HS-5 (cell line): Measurements from ENCODE around the gene ACER1.
"Not testable (repeated sequence)": the region's sequence is repeated elsewhere in the genome, so short reads cannot be mapped to it uniquely, and the experiment has no call there.

Source experiments
- DNase-seq: peaks from one replicate; pipeline ENCODE4 v3.0.0-alpha.2; 2012; ENCODE audit warnings: low read depth

Gene ACER1

GRCh38 chr19:6355321-6356040, 22.1 kb upstream of the ACER1 start:
- not testable (repeated sequence) for DNase-seq

DNA sequence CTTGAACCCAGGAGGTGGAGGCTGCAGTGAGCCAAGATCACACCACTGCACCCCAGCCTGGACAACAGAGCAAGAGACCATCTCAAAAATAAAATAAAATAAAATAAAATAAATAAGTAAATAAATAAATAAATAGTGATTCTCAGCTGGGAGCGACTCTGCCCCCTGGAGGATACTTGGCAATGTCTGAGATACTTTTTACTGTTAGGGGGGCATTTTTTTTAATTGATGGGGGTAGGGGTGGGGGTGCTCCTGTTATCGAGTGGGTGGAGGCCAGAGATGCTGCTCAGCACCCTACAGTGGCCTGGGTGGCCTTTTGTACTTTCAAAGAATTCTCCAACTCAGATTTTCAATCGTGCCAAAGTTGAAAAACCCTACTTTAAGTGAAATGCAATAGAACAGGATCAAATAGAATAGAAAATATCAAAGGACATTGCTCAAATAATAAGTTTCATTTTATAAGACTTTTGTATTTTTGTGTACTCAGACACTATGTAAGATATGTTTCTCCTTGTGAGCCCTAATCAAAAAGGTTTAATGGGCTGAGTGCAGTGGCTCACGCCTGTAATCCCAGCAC, 20.8 kb upstream of the ACER1 start:
- no peak for DNase-seq

DNA sequence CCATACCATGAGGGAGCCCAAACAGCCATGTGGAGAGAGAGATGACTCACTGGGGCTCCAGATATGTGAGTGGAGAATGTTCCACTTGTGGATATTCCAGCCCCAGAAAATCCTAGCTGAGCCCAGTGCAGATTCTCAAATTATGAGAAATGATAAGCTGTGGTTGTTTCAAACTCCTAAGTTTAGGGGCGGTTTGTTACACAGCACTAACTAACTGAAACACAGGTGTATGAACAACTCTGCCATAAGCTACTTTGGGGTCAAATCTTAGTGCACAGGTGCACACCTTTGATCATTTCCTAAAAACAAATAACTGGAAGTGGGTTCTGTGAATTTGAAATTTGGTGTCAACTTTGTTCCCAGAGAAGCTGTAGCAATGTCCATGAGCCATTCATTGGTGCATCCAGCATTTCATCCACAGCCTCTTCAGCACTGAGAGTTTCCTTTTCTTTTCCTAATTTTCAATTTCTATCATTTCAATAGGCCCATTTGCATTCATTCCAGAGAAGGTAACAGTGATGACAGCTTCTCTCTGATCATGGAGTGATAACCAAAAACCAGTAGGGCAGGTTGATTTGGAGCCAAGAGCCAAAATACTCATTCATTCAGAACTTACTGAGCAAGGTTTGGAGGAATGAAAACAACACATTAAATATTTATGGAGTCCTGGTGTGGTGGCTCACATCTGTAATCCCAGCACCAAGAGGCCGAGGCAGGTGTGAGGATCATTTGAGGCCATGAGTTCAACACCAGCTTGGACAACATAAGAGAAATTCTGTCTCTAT, 19.2 kb upstream of the ACER1 start:
- no peak for DNase-seq

GRCh38 chr19:6350688-6351087, 17.3 kb upstream of the ACER1 start:
- no peak for DNase-seq

DNA sequence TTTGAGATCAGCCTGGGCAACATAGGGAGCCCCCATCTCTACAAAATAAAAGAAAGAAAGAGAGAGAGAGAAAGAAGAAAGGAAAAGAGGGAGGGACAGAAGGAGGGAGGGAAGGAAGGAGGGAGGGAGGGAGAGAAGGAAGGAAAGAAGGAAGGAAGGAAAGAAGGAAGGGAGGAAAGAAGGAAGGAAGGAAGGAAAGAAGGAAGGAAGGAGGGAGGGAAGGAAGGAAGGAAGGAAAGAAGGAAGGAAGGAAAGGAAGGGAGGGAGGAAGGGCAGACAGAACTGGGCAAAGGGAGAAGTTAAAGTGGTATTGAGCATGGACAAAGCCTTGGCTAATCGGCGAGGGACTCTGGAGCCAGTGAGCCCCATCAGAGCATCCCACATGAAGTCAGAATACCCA, 15.9 kb upstream of the ACER1 start:
- not testable (repeated sequence) for DNase-seq

GRCh38 chr19:6343462-6343861, 10.1 kb upstream of the ACER1 start:
- DNase-seq, result no peak

DNA sequence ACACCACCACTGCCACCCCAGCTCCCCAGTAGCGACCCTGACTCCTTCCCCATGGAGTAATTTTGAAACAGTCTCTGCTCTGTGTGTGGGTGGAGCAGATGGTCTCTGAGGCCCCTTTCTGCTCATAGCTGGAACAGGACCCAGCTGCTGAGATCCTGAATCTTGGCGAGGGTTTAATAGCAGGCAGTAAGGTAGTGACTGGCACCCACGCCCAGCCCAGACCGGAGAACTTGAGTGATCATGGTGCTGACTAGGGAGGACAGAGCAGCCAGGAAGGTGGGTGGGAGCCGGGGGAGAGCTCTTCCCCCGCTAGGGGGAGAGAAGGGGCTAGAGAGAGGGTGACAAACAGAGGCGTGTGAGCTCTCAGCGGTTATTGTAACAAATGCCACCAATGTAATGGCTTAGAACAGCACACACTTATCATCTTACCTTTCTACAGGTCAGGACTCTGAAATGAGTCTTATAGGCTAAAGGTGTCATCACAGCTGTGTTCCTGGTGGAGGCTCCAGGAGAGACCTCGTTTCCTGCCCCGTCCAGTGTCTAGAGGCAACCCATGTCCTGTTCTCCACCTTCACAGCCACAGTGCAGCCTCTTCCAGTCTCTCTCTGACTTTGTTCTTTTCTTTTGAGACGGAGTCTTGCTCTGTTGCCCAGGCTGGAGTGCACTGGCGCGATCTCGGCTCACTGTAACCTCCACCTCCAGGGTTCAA, 7.2 kb upstream of the ACER1 start:
- DNase-seq, result no peak

- DNase-seq, result no peak
These were observed 1.3 kb upstream of the ACER1 start for GRCh38 chr19:6334490-6335285.

DNA sequence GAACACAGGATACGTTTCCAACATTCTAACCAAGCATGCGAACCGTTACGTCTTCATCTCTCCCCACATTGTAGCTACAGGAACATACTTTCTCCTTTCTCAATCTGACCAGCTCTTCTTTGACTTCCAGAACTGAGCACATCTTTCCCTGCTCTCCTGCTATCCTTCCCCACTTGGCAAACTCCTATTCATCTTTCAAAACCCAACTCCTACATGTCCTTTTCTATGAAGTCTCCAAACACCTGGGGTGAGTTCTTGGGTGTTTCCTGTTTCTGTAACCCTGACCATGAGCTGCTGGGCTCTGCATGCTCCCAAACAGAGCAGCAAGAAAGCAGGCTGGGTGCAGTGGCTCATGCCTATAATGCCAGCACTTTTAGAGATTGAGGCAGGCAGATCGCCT, 6.6 kb downstream of the ACER1 start:
- DNase-seq, result no peak

DNA sequence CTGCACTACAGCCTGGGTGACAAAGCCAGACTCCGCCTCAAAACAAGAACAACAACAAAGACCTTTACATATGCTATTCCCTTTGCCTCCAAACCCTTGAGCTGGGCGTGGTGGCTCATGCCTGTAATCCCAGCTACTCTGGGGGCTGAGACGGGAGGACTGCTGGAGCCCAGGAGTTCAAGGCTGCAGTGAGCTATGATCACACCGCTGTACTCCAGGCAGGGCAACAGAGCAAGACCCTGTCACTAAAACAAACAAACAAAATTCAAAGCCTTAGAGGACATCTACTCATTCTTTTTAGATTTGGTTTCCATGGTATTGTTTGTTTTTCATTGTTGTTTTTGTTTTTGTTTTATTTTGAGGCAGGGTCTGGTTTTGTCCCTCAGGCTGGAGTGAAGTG, 7.8 kb downstream of the ACER1 start:
- DNase-seq, result no peak

DNA sequence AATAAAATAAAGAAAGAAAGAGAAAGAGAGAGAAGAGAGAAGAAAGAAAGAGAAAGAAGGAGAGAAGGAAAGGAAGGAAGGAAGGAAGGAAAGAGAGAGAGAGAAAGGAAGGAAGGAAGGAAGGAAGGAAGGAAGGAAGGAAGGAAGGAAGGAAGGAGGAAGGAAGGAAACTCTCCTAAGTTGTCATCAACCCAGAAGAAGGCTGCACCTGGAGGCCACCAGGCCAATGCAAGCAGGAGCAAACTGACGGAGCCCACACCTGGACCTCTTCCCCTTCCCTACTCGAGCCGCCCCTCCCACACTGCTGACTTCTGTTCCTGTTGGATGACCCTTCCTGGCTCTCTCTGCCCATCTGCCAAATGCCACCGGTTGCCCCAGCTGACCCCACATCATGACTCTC, 8.7 kb downstream of the ACER1 start:
- DNase-seq, result no peak

DNA sequence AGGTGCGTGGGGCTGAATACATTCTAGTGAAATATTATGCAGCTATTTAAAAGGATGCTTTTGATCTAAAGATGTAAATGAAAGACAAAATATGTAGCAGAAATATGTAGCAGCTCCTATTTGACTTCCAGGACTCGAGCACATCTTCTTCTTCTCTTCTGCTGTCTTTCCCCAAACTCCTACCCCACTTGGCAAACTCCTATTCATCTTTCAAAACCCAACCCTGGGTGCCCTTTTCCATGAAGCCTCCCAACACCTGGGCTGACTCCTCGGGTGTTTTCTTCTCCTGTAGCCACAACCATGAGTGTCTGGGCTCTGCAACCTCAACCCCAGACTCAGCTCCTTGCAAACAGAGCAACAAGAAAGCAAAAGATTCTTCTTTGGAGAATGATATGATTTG, 11.1 kb downstream of the ACER1 start:
- DNase-seq, result no peak

DNA sequence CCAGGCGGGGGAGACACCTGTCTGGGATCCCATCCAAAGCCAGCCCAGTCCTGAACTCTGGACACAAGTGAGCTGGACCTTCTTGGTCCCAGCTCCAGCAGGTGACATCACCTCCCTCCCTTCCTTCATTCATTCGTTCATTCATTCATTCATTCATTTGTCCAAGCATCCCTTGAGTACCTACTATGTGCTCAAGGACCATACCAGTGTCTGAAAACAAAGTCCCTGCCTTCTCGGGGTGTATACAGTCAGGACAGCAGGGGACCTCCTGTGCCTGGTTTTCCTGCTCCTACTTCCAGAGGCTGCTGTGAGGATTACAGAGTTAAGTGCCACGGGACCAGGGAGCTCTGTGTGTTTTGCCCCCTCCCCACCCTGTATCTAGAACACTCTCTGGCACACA, 14.0 kb downstream of the ACER1 start:
- DNase-seq, result no peak

DNA sequence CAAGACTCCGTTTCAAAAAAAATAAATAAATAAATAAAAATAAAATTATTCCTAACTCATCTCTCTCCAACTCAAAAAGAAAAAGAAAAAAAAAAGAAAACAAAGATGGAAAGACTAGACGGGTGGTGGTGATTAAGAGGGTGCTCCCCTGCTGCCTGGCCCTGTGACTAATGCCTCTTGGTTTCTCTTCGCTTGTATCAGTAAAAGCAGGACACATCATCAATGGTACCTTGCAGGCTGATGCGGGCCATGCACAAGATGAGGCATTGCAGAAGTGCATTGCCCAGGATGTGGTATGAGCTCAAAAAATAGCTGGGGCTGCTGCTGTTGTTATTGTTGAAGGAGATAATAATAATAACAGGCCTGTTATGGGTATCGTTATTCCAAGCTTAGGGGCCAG, 14.6 kb downstream of the ACER1 start:
- no peak for DNase-seq

DNA sequence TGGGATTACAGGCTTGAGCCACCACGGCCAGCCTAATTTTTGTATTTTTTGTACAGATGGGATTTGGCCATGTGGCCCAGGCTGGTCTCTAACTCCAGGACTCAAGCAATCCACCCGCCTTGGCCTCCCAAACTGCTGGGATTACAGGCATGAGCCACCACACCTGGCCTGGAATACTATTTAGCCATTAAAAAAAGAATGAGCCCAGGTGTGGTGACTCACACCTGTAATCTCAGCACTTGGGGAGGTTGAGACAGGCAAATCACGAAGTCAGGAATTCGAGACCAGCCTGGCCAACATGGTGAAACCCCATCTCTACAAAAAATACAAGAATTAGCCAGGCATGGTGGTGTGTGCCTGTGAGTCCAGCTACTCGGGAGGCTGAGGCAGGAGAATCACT, 17.8 kb downstream of the ACER1 start:
- DNase-seq, result not testable (repeated sequence)

DNA sequence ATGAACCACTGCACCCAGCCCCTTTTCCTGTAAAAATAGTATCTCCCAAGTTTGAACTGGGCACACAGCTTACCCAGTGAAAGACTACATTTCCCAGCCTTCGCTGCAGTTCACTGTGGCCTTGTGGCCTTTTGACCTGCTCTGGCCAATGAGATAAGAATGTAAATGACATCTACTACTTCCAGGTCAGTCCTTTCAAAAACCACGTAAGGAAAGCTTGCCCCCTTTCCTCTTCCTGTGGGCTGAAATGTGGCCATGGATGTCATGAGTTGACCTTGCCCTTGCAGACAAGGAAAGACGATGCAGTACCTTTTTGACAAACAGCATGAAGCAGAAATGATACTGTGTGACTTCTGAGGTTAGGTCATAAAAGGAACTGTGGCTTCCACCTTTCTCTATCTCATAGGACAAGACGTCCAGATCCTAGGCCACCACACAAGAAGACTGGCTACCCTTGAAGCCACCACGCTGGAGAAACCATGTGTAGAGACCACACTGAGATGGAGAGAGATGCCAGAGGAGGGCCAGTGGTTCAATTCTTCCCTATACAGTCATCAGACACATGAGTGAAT, 19.9 kb downstream of the ACER1 start:
- no peak for DNase-seq

- no peak for DNase-seq
These were observed 21.4 kb downstream of the ACER1 start for GRCh38 chr19:6312018-6312417.

DNA sequence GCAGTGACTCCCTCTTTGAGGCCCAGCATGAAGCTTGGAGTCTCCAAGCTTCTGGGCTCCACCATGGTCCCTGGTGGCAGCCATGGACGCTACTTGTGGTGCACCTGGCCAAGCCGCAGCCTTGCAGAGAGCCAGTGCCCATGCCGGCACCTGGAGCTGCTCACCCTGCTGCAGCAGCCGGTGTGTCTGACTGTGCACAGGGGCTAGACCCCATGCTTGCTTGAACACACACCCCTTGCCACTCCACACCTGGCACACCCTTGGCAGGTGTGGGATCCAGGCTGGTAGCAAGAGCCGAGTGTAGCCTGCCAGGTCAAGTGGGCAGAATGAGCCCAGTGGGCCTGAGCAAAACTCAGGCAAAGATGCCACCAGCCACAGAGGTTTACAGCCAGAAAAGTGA, 35.0 kb downstream of the ACER1 start:
- no peak for DNase-seq

DNA sequence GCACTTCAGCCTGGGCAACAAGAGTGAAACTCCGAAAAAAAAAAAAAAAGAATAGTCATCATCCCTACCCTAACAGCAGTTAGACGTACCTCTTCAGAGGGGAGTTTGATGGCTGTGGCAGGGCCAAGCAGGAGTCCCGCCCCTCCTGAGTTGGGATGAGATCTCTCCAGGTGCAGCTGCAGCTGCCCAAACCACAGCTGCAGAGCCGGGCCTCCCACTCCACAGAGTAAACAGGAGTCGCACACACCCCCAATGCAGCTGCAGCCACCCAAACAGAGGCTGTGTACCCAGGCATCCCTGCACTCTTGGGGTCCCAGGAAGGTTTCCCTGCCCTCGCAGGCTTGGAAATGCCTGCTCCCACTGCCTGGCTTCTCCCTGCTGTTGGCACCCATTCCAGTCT, 36.2 kb downstream of the ACER1 start:
- no peak for DNase-seq

- DNase-seq, result no peak
These were observed 41.4 kb downstream of the ACER1 start for GRCh38 chr19:6292006-6292405.

DNA sequence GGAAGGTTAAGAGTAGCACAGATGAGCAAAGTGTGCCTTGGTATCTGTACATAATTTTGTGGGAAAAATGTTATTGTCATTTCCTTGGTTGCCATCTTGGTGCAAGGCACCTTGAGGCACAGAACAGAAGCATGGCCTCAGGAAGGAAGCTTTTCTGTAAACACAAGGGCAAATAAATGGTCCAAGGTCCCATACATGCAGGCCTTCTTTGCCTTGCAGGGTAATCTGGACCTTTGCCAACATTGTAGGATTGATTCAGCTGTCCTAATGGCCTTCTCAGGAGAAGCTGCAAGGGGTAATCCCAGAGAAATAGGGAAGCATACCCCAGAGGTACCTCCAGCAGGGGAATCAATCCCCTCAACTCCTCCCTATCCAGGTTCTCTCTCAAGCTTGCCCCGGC, 44.7 kb downstream of the ACER1 start:
- no peak for DNase-seq
